GM18508 (cell line): Measurements from ENCODE around the gene HK1.
"Not testable (repeated sequence)": the region's sequence is repeated elsewhere in the genome, so short reads cannot be mapped to it uniquely, and the experiment has no call there.

Experiments
- ATAC-seq: cut with Tn5 transposase; IDR thresholded peaks from one replicate; pipeline ENCODE4 v1.9.1; 2021; ENCODE audit warnings: moderate number of reproducible peaks; ENCODE audit not compliant: insufficient read depth, unreplicated experiment

Gene HK1

DNA sequence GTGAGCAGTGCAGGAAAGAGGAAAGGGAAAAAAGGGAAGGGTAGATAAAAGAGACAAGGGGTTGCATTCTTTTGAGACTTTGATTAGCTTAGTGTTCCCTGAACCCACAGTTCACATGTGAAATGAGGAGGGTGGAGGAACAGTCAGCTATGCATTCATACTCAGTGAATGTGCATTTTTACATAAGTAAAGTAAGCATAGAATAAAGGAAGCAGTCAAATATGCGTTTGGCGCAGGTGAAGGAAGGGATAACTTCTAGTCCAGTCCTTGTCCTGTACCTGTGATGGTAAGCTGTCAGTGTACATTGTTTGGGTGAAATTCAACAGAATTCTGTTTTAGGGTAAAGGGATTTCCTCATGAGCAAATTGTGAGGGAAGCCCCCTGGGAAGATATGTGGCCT is 28.1 kb downstream of the HK1 start:
- ATAC-seq = no peak

DNA sequence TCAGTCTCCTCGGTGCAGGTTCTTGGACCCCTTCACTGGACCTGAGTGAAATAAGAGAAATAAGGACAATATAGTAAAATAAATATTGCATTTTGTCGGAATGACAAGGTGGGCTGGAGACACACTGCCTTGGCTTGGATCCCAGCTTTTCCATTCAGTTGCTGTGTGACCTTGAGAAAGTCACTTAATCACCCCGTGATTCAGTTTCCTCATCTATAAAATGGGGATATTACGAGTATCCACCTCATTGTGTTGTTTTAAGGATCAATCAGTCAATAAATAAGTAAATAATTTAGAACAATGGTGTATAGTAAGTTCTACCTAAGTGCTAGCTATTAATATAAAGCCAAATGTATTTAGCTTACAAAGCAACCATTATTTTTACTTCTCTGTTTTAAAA is 29.1 kb downstream of the HK1 start:
- no peak for ATAC-seq

DNA sequence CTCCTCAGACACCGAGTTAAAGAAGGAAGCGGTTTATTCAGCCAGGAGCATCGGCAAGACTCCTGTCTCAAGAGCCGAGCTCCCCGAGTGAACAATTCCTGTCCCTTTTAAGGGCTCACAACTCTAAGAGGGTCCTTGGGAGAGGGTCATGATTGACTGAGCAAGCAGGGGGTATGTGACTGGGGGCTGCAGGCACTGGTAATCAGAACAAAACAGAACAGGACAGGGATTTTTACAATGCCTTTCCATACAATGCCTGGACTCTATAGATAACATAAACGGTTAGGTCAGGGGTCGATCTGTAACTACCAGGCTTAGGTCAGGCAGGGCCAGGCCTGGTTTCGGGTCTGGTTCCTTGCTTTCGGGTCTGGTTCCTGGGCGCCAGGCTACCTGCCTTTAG is 30.0 kb downstream of the HK1 start:
- ATAC-seq = not testable (repeated sequence)

DNA sequence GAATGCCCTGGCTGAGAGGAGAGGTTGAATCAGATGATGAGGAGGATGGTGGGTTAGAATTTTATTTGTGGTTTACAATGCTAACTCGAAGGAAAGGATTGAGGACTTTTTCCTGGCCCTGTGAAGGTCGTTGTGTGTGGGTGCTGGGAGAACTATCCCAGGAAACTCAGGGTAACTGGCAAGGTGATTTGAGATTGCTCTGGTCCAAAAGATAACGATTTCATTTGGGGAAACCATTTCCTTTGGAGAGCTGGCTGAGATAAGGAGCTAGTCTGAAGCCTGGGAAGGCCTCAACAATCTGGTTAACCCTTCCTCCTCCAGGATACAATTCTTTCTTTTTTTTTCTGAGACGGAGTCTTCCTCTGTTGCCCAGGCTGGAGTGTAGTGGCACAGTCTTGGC is 33.0 kb downstream of the HK1 start:
- no peak for ATAC-seq

DNA sequence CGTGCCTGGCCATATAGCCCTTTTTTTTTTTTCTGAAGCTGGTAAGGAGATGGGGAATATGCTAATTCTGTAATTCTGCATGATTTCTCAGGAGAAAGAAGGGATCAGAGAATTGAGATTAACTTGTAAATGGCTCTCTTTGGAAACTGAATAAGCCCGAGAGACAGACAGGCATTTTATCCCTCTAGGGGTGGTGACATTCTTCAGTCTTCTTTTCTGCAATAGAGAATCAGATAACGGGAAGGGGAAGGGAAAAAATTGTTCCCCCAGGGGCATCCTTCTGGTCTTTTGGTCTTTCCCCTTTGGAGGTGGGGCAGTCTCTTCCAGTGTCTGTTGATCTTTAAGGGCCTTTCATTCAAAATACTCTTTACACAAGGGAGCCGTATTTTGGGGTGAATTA is 34.2 kb downstream of the HK1 start:
- no peak for ATAC-seq

DNA sequence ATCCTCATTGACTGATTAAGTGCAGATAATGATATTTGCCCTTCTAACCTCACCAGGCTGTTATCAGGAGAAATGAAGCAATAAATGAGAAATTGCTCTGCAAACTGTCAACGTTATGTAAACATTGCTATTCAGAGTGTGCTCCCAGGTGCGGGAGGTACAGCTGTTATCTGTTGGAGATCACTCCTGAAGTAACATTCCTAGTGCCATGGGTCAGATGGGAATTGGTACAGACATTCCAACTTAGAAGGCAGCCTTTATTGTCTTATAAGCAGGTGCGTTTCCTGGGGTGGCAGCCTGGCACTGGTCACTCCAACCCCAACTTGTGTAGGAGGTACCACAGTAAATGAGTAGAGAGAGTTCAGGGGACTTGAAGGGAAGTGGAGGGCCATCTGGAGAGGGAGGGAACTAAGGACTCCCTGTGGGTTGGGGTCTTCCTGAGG is 36.8 kb downstream of the HK1 start:
- ATAC-seq = no peak

DNA sequence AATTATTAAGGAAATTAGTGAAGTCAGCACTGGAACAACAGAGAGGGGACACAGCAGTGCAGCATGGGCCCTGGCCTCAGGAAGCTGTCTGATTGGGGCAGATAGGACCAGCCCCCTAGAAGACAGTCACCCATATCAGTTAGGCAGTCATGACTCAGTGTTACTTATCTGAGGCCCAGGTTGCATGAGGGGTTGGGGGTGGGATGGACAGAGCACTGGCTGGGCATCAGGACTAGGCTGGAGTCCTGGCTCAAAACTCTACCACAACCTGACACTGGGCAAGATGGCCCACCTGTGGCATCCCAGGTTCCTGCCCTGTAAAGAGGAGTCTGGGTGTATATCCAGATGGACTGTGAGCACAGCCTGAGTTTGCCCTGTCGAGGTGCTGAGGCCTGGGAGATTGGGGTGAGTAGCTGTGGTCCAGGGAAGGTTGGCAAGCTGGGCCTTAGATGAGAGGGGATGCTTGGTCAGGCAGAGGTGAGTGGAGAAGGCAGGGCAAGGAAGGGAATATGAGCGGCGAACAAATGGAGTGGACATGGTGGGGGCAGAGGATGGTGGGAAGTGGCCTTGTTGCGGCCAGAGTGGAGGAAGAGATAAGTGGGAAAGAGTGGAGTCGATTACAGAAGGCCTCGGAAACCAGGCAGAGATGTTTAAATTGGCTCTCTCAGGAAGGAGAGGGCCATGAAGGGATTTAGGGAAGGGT is 37.5 kb downstream of the HK1 start:
- no peak for ATAC-seq

DNA sequence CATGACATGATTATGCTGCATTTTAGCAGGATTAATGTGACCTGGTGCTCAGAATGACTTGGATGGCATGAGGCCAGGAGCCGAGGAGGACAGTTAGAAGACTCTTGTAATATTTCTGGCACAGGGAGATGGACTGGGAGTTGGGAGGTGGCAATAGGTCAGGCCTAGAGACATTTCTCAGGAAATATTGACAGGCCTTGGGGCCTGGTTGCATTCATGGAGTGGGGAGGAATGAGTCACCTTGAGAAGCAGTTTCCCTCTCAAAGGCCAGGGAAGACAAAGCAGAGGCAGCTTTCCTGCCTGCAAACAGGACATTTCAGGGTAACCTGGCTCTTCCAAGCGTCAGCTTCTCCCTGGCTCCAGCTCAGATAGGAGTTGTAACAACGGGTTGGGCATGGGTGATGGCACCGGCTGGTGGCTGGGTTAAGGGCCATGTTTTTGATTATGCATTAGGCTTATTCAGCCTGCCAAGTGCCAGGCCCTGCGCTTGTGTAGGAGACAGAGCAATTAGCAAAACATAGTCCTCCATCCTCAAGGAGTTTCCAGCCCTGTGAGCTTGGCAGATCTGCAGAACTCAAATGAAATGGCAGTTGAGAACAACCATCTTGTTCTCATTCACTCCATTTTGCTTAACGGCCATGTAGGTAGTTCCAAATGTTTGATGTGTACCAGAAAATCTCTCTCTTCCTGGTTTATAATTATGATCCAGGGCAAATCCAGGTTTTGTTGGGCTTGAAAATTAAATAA is 38.2 kb downstream of the HK1 start:
- ATAC-seq = no peak

DNA sequence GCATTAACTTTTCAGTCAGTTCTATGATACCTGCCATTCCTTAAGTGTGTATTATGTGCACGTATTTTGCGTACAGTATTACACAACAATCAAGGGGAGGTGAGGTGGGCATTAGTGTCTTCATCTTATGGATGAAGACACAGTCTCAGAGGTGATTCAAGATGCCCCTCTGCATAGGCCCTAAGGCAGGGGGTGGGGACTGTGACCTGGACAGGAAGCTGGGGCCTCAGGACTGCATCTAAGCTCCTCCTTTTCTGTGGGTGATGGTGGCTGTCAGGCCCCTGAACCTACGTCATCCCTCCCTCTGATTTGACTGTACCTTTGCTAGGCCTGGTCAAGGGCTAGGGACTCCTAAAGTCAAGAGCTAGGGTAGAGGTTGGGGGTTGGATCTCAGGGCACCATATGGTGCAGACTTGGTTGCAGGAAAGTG is 38.9 kb downstream of the HK1 start:
- no peak for ATAC-seq

DNA sequence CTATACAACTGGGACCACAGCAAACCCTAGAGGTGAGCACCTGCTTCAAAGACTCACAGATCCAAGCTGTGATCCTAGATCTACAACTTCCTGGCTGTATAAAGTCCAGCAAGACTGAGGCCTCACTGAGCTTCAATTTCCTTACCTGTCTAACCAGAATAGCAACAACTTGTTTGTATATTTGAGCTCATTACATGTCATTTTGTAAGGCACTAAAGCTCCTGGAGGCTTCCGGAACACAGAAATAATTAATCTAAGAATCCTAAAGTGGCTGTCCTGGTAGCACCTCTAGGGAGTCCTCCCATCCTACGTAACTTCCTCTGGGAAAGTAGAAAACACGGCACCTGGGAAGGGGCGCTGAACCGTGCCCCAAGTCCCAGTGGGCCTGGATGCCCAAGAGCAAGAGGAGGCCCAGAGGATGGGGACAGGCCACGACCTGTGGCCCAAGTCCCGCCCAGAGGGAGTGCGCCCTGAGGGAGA is 39.4 kb downstream of the HK1 start:
- no peak for ATAC-seq

DNA sequence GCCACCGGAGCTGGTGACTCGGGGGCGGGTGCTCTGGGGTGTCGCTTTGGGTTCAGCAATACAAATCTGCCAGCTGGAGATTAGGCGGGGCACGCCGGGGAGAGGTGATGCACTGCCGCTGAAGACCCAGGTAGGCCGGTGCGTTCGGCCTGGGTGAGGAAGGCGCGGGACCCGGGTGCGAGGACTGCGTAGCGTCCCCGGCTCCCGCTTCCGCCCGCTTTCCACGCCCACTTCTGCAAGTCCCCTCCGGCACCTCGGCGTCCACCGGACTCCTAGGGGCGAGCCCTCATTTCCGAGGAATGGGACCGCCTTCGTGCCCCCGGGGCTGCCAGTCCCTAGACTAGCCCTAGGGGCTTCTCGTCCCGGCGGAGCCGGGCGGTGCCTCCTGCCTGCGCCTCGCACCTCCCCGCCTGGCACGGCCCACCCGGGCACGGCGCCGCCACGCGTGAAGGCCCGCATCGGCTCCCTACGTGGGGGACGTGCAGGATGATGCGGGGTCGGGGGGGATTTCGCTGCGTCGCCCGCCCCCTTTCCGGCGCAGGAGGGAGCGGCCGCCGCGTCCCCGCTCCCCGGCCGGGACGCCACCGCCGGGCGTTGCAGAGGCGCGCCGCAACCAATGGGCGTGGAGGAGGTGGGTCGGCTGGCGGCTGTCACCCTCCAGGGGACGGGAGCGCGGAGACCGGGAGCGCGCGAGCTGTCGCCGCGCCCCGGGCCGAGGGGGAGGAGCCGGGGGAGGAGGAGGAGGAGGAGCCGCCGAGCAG is 40.0 kb downstream of the HK1 start:
- ATAC-seq = no peak

DNA sequence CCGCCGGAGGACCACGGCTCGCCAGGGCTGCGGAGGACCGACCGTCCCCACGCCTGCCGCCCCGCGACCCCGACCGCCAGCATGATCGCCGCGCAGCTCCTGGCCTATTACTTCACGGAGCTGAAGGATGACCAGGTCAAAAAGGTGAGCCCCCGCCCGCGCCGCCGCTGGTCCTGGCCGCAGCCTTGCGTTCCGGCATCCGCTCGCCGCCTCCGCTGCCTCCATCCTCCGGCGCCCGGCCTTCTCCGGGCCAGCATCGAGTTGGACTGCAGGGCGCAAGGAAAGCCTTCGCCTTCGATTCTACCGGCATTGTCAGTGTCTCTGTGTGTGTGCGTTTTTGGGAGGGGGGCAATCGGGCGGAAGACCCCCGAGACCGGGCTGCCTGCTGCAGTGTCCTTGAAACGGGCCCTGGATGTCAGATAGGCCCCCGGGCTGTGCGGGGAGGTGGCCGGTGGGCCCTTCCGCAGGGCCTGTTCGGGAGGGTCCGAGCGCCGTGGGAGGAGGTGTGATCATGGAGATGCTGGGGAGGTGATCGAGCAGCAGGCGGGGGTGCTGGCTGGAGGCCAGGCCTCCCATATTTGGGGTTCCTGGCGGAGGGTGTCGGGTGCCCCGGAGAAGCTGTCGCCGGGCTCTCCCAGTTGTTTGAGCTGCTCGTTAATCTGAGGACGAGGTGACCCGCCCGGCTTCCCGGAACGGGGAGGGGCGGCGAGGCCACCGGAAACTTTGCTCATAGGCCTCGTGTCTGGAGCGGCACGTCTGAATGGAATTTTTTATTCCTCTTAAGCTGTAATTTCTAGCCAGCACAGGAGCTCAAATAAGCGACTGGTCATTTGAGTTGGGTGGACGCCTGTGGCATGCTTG is 40.8 kb downstream of the HK1 start:
- no peak for ATAC-seq

DNA sequence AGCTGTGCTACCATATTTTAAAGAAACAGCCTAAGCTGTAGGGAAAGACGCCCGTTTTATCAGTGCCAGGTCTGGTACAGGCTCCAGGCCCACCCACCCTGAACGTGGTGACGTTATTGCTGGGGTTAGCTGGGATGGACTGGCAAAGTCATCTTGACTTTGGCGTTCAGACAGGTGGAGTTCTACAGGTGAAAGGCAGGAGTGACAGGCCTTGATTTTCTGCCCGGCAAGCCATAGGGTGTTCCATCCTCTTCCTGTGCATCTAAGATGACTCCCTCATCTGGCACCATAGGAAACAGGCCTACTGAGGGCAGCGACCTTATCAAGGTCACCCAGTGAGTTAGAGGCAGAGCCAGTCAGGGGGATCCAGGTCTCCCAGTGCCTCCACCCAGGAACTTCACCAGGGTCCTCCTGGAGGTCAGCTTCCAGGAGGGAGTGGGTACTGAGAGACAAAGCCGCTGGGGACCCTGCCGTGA is 41.6 kb downstream of the HK1 start:
- ATAC-seq = no peak

DNA sequence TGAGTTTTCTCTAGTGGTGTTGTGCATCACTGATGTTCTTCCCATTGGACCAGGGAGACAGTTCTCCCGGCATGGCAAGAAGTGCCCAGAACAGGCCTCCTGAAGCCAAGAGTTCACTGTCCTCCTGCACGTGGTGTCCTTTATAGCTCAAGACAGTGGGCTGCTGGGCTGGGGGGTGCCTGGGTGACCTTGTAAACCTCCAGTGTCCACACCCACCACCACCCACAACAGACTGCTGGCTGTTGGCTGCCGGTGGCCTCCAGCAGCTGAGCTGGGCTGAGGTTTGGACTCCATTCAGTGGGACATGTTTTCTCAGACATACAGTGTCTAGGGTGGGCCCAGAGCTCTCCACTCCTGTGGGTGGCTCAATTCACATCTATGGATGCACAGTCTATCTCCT is 42.2 kb downstream of the HK1 start:
- no peak for ATAC-seq

DNA sequence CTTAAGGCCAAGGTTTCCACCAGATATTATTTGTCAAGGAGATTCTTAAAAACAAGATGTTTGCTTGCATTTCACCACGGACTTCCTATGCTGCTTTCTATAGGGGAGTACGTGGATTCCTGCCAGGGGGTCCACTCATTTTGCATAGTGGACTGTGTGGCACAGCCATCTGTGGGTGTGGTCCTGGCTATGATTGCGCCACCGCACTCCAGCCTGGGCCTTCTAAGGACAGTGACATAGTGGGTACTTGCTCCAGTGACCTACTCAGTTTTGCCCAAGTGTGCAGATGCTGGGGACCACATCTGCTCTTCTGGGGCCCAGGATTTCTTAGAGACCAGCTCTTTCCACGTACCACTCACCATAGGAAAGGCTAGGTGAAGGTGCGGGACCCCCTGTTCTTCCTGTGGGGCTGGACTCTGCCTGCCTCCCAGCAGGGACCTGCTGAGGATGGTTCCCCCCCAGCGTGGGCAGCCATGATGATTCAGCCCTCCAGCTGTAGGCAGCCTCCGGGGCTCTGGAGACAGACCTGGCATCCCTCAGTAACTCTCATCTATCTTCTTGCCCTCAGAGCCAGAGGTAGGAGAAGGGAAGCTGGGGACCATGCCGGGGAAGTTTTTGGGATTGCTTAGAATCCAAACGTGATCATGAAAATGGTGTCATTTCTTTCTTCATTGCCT is 42.9 kb downstream of the HK1 start:
- ATAC-seq = no peak

DNA sequence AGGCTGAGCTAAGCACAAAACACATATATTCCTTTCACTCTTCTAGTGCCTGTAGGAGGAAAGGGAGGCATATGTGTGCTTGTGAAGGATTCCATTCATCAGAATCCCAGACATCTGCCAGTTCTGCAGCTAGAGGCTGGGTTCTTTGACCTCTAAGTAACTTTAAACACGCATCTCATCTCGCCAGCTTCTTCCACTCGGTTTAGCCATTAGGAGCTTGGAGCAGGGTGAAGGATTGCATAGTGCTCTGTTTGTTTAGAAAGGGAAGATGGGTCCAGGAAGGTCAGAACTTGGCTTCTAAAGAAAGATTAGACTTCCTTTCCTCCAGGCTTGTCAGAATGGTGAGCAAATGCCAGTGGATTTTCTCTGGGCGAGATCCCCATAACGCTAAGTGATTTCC is 43.6 kb downstream of the HK1 start:
- no peak for ATAC-seq

DNA sequence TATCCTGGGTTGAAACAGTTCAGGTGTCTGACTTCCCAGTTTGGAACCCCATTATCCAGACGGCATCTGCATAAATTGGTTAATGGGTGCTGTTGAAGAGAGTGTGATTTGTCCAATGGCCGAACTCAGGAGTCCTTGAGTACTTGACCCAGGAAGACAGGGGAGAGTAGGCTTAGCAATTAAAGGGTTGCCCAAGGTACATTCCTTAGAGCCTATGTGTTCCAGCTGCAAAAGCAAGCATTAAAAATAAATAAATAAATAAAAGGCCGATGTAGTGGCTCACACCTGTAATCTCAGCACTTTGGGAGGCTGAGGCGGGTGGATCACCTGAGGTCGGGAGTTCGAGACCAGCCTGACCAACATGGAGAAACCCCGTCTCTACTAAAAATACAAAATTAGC is 44.0 kb downstream of the HK1 start:
- ATAC-seq = not testable (repeated sequence)

DNA sequence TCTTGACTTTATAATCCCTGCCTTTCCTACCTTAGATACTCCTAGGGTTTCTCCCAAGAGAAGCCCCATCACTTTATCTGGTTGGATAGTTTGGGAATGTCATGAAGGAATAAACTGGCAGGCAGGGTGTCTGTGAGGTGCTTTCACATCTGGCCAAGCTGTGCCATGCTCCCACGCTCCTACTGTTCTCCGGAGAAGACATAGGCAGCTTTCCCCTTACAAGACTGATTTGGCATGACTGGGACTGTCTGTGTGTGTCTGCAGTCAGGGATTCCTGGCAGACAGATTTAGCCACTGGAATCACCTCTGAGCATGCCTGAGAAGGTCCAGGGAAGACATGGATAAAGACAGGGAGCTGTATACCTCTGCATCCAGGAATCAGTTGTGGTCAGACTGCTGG is 45.3 kb downstream of the HK1 start:
- no peak for ATAC-seq

DNA sequence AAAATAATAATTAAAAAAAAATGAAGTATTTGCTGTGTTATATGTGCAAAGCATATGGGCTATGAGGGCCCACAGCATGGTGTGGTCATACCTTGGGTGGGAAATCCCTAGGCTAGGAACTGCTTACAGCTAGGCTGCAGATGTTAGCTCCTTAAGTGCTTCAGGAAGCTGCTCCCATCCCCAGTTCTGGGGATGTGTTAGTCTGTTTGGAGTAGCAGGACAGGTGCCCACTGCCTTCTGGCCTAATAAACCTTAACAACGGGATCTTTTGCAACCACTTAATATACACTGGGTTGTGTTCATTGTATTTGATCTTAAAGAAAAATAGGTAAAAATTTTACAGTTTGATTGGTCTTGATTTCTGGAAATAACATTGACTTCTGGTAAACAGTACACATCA is 46.3 kb downstream of the HK1 start:
- no peak for ATAC-seq
